H1 (cell line): ENCODE data around the gene RCAN2. TPM values are rescaled to one million over a fixed set of nuclear protein-coding genes. Genes with fewer than 3 reads are reported as not detected.

Source experiments
- CTCF ChIA-PET: fragments of 300-600 bp; sonication (Branson Sonifier 250); formaldehyde crosslinking; loops from one replicate; lab custom pipeline; 2021; ENCODE audit not compliant: partially characterized antibody; lab: Charles Lee
- POLR2A ChIA-PET: fragments of 300-600 bp; sonication (Branson Sonifier 250); formaldehyde crosslinking; loops from one replicate; lab custom pipeline; 2021; ENCODE audit warnings: inconsistent platforms; ENCODE audit not compliant: partially characterized antibody; lab: Charles Lee
- DNase-seq, 2 experiments: peaks; one replicate each; pipeline versions ENCODE4 v3.0.0 to v3.0.0-alpha.2; 2010 to 2022; ENCODE audit warnings: low spot score in 2 of 2, low read depth in 1 of 2, mixed read lengths in 1 of 2
- FAIRE-seq: peaks from 2 replicates; lab custom pipeline; 2011; peaks lifted over from hg19 to GRCh38; lab: Jason Lieb, UNC
- H2AFZ ChIP-seq: 2 replicates; pipeline ENCODE4 v1.8.1; 2012; ENCODE audit warnings: low read length, inconsistent platforms
- H2AK5ac ChIP-seq: 2 replicates; pipeline ENCODE4 v1.6.1; 2013; ENCODE audit warnings: low read depth, low read length
- H2BK120ac ChIP-seq: replicated peaks from 2 replicates; pipeline ENCODE3; 2013; ENCODE audit warnings: low read depth, low read length, inconsistent platforms
- H2BK12ac ChIP-seq: 2 replicates; pipeline ENCODE4 v1.6.1; 2013; ENCODE audit warnings: low read depth, low read length
- H2BK15ac ChIP-seq: 2 replicates; pipeline ENCODE4 v1.6.1; 2013; ENCODE audit warnings: low read length
- H2BK20ac ChIP-seq: 2 replicates; pipeline ENCODE4 v1.6.1; 2013; ENCODE audit warnings: low read length
- H2BK5ac ChIP-seq: 2 replicates; pipeline ENCODE4 v1.6.1; 2013; ENCODE audit warnings: low read depth, low read length
- H3K14ac ChIP-seq: 2 replicates; pipeline ENCODE4 v1.6.1; 2013; ENCODE audit warnings: inconsistent platforms; ENCODE audit not compliant: insufficient read length
- H3K18ac ChIP-seq: 2 replicates; pipeline ENCODE4 v1.6.1; 2013; ENCODE audit warnings: low read length; ENCODE audit errors: extremely low read depth
- H3K23ac ChIP-seq: 2 replicates; pipeline ENCODE4 v1.6.1; 2013; ENCODE audit warnings: inconsistent platforms; ENCODE audit not compliant: insufficient read length
- H3K23me2 ChIP-seq: 2 replicates; pipeline ENCODE4 v1.6.1; 2013; ENCODE audit warnings: low read depth, low read length
- H3K27ac ChIP-seq: 2 replicates; pipeline ENCODE4 v1.6.1; 2011; ENCODE audit warnings: low read depth, low read length, inconsistent platforms
- H3K27me3 ChIP-seq, 4 experiments: replicated peaks in 1 of 4; 1 replicate in 1 of 4; 2 replicates in 3 of 4; pipeline versions ENCODE4 v1.6.1 to v1.8.1; 2011 to 2013; ENCODE audit warnings: low read length in 3 of 4, mild to moderate bottlenecking in 3 of 4, inconsistent platforms in 2 of 4, mixed read lengths in 2 of 4, moderate library complexity in 1 of 4; ENCODE audit not compliant: control insufficient read depth in 3 of 4, insufficient read depth in 3 of 4; ENCODE audit errors: extremely low read depth in 1 of 4
- H3K36me3 ChIP-seq, 4 experiments: 2 replicates each; pipeline versions ENCODE4 v1.6.1 to v1.8.1; 2011 to 2013; ENCODE audit warnings: mild to moderate bottlenecking in 4 of 4, low read length in 3 of 4, moderate library complexity in 2 of 4, control low read depth in 1 of 4, inconsistent platforms in 1 of 4; ENCODE audit not compliant: insufficient read depth in 4 of 4, control insufficient read depth in 2 of 4
- H3K4ac ChIP-seq: replicated peaks from 2 replicates; pipeline ENCODE3; 2013; ENCODE audit warnings: low read length, low read depth, mixed read lengths, inconsistent platforms; ENCODE audit not compliant: insufficient read length
- H3K4me1 ChIP-seq, 4 experiments: replicated peaks in 1 of 4; 1 replicate in 1 of 4; 2 replicates in 3 of 4; pipeline versions ENCODE4 v1.6.1 to v1.8.1; 2011 to 2013; ENCODE audit warnings: low read length in 3 of 4, inconsistent platforms in 2 of 4, mixed read lengths in 1 of 4; ENCODE audit not compliant: insufficient read depth in 4 of 4, control insufficient read depth in 3 of 4
- H3K4me2 ChIP-seq, 2 experiments: 2 replicates each; pipeline versions ENCODE4 v1.6.1 to v1.8.1; 2011 to 2013; ENCODE audit warnings: low read depth in 2 of 2, low read length in 2 of 2, control low read depth in 1 of 2, inconsistent platforms in 1 of 2, mild to moderate bottlenecking in 1 of 2; ENCODE audit not compliant: insufficient read depth in 1 of 2
- H3K4me3 ChIP-seq, 4 experiments: fragments of 200-600, 300-600 bp in 1 of 4; sonication (generic), shearing (Covaris generic), sonication (Bioruptor Twin) in 1 of 4; 2 replicates each; pipeline versions ENCODE4 v1.5.1 to v1.8.1; 2011 to 2016; ENCODE audit warnings: low read length in 4 of 4, low read depth in 3 of 4, control low read depth in 2 of 4, inconsistent platforms in 2 of 4, mild to moderate bottlenecking in 2 of 4, mixed read lengths in 1 of 4, moderate library complexity in 1 of 4; ENCODE audit not compliant: insufficient read depth in 2 of 4; ENCODE audit errors: extremely low read depth in 1 of 4
- H3K56ac ChIP-seq: replicated peaks from 2 replicates; pipeline ENCODE3; 2013; ENCODE audit warnings: low read depth, mild to moderate bottlenecking, mixed read lengths, low read length, inconsistent platforms; ENCODE audit not compliant: insufficient read length
- H3K79me1 ChIP-seq: 2 replicates; pipeline ENCODE4 v1.6.1; 2013; ENCODE audit warnings: low read depth, low read length, control low read depth
- H3K79me2 ChIP-seq, 2 experiments: 2 replicates each; pipeline versions ENCODE4 v1.6.1 to v1.8.1; 2012 to 2013; ENCODE audit warnings: low read length in 2 of 2, mild to moderate bottlenecking in 2 of 2, inconsistent platforms in 1 of 2; ENCODE audit not compliant: insufficient read depth in 2 of 2, control insufficient read depth in 1 of 2
- H3K9ac ChIP-seq, 4 experiments: replicated peaks in 1 of 4; 1 replicate in 1 of 4; 2 replicates in 3 of 4; pipeline versions ENCODE4 v1.6.1 to v1.8.1; 2011 to 2013; ENCODE audit warnings: low read depth in 3 of 4, low read length in 3 of 4, control low read depth in 2 of 4, mild to moderate bottlenecking in 2 of 4, moderate library complexity in 2 of 4, inconsistent platforms in 1 of 4; ENCODE audit errors: extremely low read depth in 1 of 4
- H3K9me3 ChIP-seq, 2 experiments: 2 replicates each; pipeline versions ENCODE4 v1.6.1 to v1.8.1; 2012 to 2013; ENCODE audit warnings: mild to moderate bottlenecking in 2 of 2, moderate library complexity in 2 of 2, control low read depth in 1 of 2, inconsistent platforms in 1 of 2, low read depth in 1 of 2, low read length in 1 of 2, mixed read lengths in 1 of 2; ENCODE audit not compliant: insufficient read depth in 2 of 2
- H4K20me1 ChIP-seq, 2 experiments: replicated peaks in 1 of 2; 2 replicates each; pipeline versions ENCODE3 to v1.8.1; 2011 to 2013; ENCODE audit warnings: inconsistent platforms in 2 of 2, low read length in 2 of 2, mild to moderate bottlenecking in 1 of 2; ENCODE audit not compliant: insufficient read depth in 2 of 2, control insufficient read depth in 1 of 2
- H4K5ac ChIP-seq: 2 replicates; pipeline ENCODE4 v1.6.1; 2013; ENCODE audit warnings: low read length, low read depth, mixed read lengths, inconsistent platforms; ENCODE audit not compliant: insufficient read length
- H4K8ac ChIP-seq: 2 replicates; pipeline ENCODE4 v1.8.0; 2013; ENCODE audit warnings: mild to moderate bottlenecking, moderate library complexity, low read length, inconsistent platforms; ENCODE audit not compliant: insufficient read depth; ENCODE audit errors: extremely low read depth
- H4K91ac ChIP-seq: replicated peaks from 2 replicates; pipeline ENCODE3; 2013; ENCODE audit warnings: low read length, mixed read lengths, inconsistent platforms; ENCODE audit not compliant: insufficient read length
- CEBPB ChIP-seq: IDR thresholded peaks from 2 replicates; pipeline ENCODE4 v1.6.1; 2012; ENCODE audit warnings: low read depth, low read length
- CTBP2 ChIP-seq: IDR thresholded peaks from 2 replicates; pipeline ENCODE4 v1.7.0; 2011; ENCODE audit warnings: borderline replicate concordance, mild to moderate bottlenecking, moderate library complexity, mixed read lengths, low read length; ENCODE audit not compliant: insufficient read depth, insufficient read length
- E2F6 ChIP-seq: IDR thresholded peaks from 2 replicates; pipeline ENCODE4 v1.6.1; 2012; ENCODE audit warnings: inconsistent platforms
- GTF2F1 ChIP-seq: IDR thresholded peaks from 2 replicates; pipeline ENCODE4 v1.6.1; 2012; ENCODE audit warnings: low read depth, low read length, improper control_type of control experiment, borderline replicate concordance
- HDAC2 ChIP-seq, 2 experiments: fragments of 300-600 bp in 1 of 2; sonication (generic) in 1 of 2; IDR thresholded peaks; 2 replicates each; pipeline ENCODE4 v1.6.1; 2011 to 2012; ENCODE audit warnings: low read depth in 2 of 2, low read length in 2 of 2, mild to moderate bottlenecking in 2 of 2, moderate library complexity in 2 of 2, borderline replicate concordance in 1 of 2, inconsistent platforms in 1 of 2
- JUND ChIP-seq: IDR thresholded peaks from 2 replicates; pipeline ENCODE4 v1.6.1; 2011; ENCODE audit warnings: mild to moderate bottlenecking, improper control_type of control experiment, low read length
- MAFK ChIP-seq: IDR thresholded peaks from 2 replicates; pipeline ENCODE4 v1.6.1; 2012; ENCODE audit warnings: low read depth, mild to moderate bottlenecking, improper control_type of control experiment, low read length
- NANOG ChIP-seq: IDR thresholded peaks from 2 replicates; pipeline ENCODE4 v1.6.1; 2011; ENCODE audit warnings: low read length, low read depth, mild to moderate bottlenecking, inconsistent platforms; ENCODE audit not compliant: insufficient read depth, poor library complexity, severe bottlenecking
- SIX5 ChIP-seq: IDR thresholded peaks from 2 replicates; pipeline ENCODE4 v1.6.1; 2011; ENCODE audit warnings: mild to moderate bottlenecking, low read depth, low read length
- TCF12 ChIP-seq: IDR thresholded peaks from 2 replicates; pipeline ENCODE4 v1.6.1; 2011; ENCODE audit warnings: low read depth, mild to moderate bottlenecking, low read length
- ZNF274 ChIP-seq: IDR thresholded peaks from 2 replicates; pipeline ENCODE4 v1.7.0; 2012; ENCODE audit warnings: low read length, borderline replicate concordance; ENCODE audit errors: extremely low read depth
- WGBS, 2 experiments: shearing (Covaris generic) in 1 of 2; methylation state at CpG; one replicate each; pipeline versions ENCODE4 v1.1.6 to v1.1.7; 2013 to 2015; ENCODE audit warnings: low lambda C conversion rate in 2 of 2, mixed read lengths in 2 of 2, inconsistent platforms in 1 of 2, low coverage in 1 of 2, missing lambda C conversion rate in 1 of 2; ENCODE audit not compliant: insufficient replicate concordance in 2 of 2, insufficient coverage in 1 of 2, insufficient read length in 1 of 2; ENCODE audit errors: extremely low coverage in 1 of 2, missing lambda C conversion rate in 1 of 2; 5-methylcytosine and 5-hydroxymethylcytosine counted together
- polyA plus RNA-seq, 7 experiments: library from polyadenylated mRNA; depleted of rRNA in 3 of 7; stranded (reverse) in 5 of 7; unstranded in 2 of 7; fragments of >200 nt in 5 of 7; fragments of 200-250 nt in 2 of 7; gene quantifications; 1 replicate in 5 of 7; 2 replicates in 1 of 7; 4 replicates in 1 of 7; pipeline versions ENCODE4 v1.2.1 to v1.2.3, GENCODE V29; 2011 to 2013; ENCODE audit warnings: missing spikeins in 2 of 7, mixed read lengths in 2 of 7
- total RNA-seq: library from RNA; stranded (reverse); fragmentation: NEBNext Ultra II Directional; extraction: Animal tissue kit (Norgen Biotek cat#: 25700); gene quantifications from 2 replicates; pipeline ENCODE4 v1.2.1, GENCODE V29; 2021

RCAN2 gene
- total and polyA plus RNA-seq, 2 of the 8 experiments (the other 6 are each of a cell fraction or from before 2014, with no cell fraction given): 5.0 to 8.5 TPM

GRCh38 chr6:46490425-46491200 is 636 bp downstream of the RCAN2 start:
- Histone ChIP-seq H3K23me2 (peaks cover 9% of the 10 kb centered on the region), H3K4me2 (peak overlapping the region; percentile 62 to 91), H3K79me1 (no peaks in the 10 kb centered on the region), H3K27me3 (0 out of 7 replicates have a peak, but pooled peaks cover 0 to 3% (median 0%) of the 10 kb centered on the region in 4 experiments), H3K9ac (peak overlapping the region in 2 of 4 experiments; percentile 36 to 66; a peak in 2 of 7 replicates), H3K4me3 (peak overlapping the region; percentile 56 to 94 (median 72)), H2AK5ac (no peak overlapping the region), H4K8ac (no peak overlapping the region; the same call in 1 of the 2 replicates), H2BK15ac (no peak overlapping the region), H2BK5ac (no peak overlapping the region), H4K5ac (no peak overlapping the region), H3K9me3 (no peaks in the 10 kb centered on the region), H4K20me1 (no peaks in the 10 kb centered on the region), H3K79me2 (no peaks in the 10 kb centered on the region), H2BK120ac (no peak overlapping the region), H4K91ac (no peak overlapping the region), H2BK12ac (no peak overlapping the region), H3K27ac (no peak overlapping the region), H3K36me3 (no peaks in the 10 kb centered on the region), H3K14ac (no peak overlapping the region), H3K4ac (no peak overlapping the region), H2BK20ac (no peak overlapping the region), H3K18ac (no peak overlapping the region), H3K56ac (no peak overlapping the region), H3K23ac (no peak overlapping the region), H3K4me1 (peaks cover 2 to 6% (median 5%) of the 10 kb centered on the region in 4 experiments; a peak in 5 of 7 replicates), H2AFZ (no peak overlapping the region)
- ChIA-PET CTCF (interaction anchor here (0.6 to 1.8 kb wide), 17 partner anchors 9 to 519 kb away, joined by 3 to 12 read pairs (median 4); no protein-coding TSS in a partner anchor), POLR2A (no interaction called here)
- WGBS, 2 experiments: 20% methylated on average over 17 of the region's 56 CpGs; no CpG with 5 or more reads in 1 of the 2 experiments
- no peak for FAIRE-seq
- DNase-seq: peak in 1 of 2 experiments; percentile 82
- TF ChIP-seq JUND (no peak), CTBP2 (no peak), MAFK (no peak), E2F6 (no peak), NANOG (no peak), SIX5 (no peak), GTF2F1 (no peak), TCF12 (no peak), CEBPB (no peak), HDAC2 (IDR thresholded peaks at IDR 0.05; ENCODE audit: borderline replicate concordance in 1 of 2, low read depth in 2 of 2, low read length in 2 of 2) (peak in 1 of 2 experiments; percentile 10; a peak in 2 of 4 replicates), ZNF274 (no peak)
